NCI-H187 (cell line): ENCODE results near the gene SIRPD.
"Not testable (repeated sequence)": the region's sequence is repeated elsewhere in the genome, so short reads cannot be mapped to it uniquely, and the experiment has no call there.

Experiments
- DNase-seq, 2 experiments: peaks; one replicate each; lab custom pipeline; 2025; lab: John Stamatoyannopoulos, UW

Gene SIRPD

GRCh38 chr20:1537731-1538058, 19.8 kb downstream of the SIRPD start:
- no peak for DNase-seq

- no peak for DNase-seq
These were observed 20.4 kb downstream of the SIRPD start for GRCh38 chr20:1536893-1537730.

- DNase-seq: no peak
These were observed 21.9 kb downstream of the SIRPD start for GRCh38 chr20:1535420-1536175.

GRCh38 chr20:1534526-1534925, 23.0 kb downstream of the SIRPD start:
- DNase-seq: no peak

GRCh38 chr20:1533059-1533458, 24.4 kb downstream of the SIRPD start:
- DNase-seq: no peak

GRCh38 chr20:1528811-1529210, 28.7 kb downstream of the SIRPD start:
- DNase-seq: no peak

DNA sequence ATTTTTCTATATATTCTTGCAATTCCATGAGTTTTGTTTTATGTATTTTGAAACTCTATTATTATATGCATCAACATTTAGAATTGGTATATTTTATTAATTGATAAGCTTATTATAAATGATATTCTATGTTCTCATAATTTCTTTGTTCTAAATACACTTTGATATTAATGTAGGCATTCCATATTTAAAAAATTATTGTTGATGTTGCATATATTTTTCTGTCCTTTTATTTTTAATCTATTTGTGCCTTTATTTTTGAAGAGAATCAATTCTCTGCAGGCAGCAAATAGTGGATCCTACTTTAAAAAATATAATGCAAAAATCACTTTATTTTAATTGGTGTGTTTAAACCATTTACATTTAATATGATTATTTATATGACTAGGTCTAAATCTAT, 29.6 kb downstream of the SIRPD start:
- DNase-seq: no peak

GRCh38 chr20:1526896-1527295, 30.6 kb downstream of the SIRPD start:
- DNase-seq: no peak

- DNase-seq: no peak
These were observed 31.2 kb downstream of the SIRPD start for GRCh38 chr20:1526310-1526709.

GRCh38 chr20:1524004-1524403, 33.5 kb downstream of the SIRPD start:
- no peak for DNase-seq

GRCh38 chr20:1517010-1517409, 40.5 kb downstream of the SIRPD start:
- no peak for DNase-seq

GRCh38 chr20:1513801-1514200, 43.7 kb downstream of the SIRPD start:
- no peak for DNase-seq

GRCh38 chr20:1509237-1509636, 48.3 kb downstream of the SIRPD start:
- DNase-seq: no peak

DNA sequence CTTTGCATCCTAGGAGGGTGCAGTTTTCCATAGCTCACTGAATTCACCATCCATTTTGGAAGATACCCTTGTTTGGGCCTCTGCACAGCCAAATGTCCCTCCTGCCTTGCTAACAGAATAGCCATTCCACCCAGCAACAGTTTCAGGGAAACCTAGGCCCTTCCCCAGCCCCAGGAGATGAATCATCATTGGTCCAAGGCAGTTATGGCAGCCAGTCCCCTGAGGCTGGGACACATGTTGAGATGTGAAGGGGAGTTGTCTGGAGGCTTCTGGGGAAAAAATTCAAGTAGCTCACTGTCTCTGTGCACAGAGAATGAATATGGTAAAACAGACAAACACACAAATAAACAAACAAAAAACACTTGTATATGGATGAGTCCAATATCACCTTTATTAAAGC, 48.9 kb downstream of the SIRPD start:
- DNase-seq: no peak

- DNase-seq: no peak
These were observed 50.2 kb downstream of the SIRPD start for GRCh38 chr20:1507276-1507675.

- DNase-seq: no peak
These were observed 51.6 kb downstream of the SIRPD start for GRCh38 chr20:1505871-1506270.

GRCh38 chr20:1505361-1505760, 52.1 kb downstream of the SIRPD start:
- DNase-seq: no peak

DNA sequence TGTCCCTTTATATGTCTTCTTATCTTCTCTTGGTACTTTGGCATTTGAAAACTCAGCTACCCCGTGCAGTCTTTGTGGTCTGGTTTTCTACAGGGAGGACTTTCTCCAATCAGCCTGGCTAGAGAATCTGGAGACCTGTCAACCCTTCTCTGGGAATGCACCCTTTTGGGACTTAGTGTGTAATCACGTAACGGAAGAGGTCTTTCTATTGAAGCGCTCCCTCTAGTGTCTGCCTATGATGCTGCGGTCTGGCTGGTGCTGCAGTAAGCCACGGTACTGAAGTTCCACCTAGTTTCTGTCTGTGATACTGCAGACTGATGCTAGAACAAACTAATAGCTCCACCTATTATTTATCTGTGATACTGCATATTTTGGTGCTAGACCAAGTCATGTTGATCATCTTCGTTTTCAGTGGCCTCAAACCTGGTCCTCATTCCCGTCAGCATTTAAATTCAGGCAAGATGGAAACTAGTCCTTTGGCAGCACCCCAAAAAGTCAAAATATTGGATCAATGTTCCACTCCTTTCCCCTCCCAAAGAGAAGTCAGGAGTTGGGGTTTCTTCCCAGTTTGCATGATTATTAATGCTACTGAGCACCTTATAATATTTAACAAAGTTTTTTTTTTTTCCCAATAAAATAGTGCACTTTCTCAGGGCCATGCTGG, 53.8 kb downstream of the SIRPD start:
- DNase-seq: peak; percentile 13 to 61

DNA sequence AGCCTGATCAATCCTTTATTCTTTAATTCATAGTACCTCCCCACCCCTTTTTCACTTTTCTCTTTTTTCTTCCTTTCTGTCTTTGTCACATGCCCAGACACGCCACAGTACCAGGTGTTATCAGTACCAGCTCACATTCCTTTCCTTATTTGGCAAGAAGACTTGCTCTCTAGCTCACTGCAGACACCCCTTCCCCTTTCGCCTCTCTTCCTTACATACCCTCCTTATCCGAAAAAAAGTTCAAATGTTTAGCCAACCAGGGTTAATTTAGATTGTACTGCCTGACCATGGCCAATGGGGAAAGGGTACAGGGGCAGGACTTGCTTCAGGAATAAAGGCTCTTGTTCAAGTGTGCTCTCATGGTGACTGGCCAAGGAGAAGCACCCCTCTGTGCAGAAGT, 57.0 kb downstream of the SIRPD start:
- no peak for DNase-seq

DNA sequence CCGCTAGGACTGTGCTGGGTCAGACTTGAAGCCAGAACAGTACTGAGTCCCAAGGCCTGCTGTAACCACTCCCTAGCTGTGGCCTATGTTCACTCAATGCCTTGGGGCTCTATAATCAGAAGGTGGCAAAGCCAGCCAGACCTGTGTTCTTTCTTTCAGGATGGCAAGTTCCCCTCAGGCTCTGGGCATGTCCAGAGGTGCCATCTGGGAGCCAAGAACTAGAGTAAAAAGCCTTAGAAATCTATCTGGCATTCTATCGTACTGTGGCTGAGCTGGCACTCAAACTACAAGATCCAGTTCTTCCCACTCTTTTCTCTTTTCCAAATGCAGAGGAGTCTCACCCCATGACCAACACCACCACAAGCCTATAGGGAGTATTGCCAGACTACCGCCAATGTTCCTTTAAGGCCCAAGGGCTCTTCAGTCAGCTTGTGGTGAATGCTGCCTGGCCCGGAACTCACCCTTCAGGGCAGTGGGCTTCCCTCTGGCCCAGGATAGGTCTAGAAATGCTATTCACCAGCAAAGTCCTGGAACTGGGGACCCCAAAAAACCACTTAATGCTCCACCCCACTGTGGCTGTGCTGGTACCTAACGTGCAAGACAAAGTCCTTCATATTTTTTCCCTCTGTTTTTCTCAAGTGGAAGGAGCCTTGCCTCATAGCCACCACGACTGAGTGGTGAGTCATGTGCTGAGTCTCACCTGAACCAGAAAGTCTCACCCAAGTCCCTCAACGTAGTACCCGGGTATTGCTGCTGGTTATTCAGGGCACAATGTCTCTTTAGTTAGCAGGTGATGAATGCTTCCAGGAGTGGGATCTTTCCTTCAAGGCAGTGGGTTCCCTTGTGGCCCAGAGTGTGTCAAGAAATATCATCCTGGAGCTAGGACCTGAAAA, 57.7 kb downstream of the SIRPD start:
- DNase-seq: no peak

DNA sequence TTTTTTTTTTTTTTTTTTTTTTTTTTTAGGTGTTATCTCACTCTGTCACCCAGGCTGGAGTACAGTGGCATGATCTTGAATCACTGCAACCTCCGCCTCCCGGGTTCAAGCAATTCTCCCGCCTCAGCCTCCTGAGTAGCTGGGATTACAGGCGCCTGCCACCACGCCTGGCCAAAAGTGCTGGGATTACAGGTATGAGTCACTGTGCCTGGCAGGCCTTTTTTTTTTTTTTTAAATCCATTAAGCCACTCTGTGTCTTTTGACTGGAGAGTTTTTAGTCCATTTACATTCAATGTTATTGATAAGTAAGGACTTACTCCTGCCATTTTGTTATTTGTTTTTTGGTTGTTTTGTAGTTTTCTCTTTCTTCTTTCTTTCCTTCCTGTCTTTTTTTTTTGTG, 60.1 kb downstream of the SIRPD start:
- DNase-seq: not testable (repeated sequence)

GRCh38 chr20:1496930-1497329, 60.6 kb downstream of the SIRPD start:
- DNase-seq: no peak
